HepG2 (cell line): Measurements from ENCODE around the gene STK10. TPM values are rescaled to one million over a fixed set of nuclear protein-coding genes. Genes with fewer than 3 reads are reported as not detected.

ENCODE experiments used
- ARID2 ChIP-seq: sonication (generic); formaldehyde crosslinking; IDR thresholded peaks from 2 replicates; pipeline ENCODE4 v1.8.1; 2022; ENCODE audit warnings: mild to moderate bottlenecking, missing genetic modification reagents, borderline replicate concordance
- CBX5 ChIP-seq: sonication (generic); formaldehyde crosslinking; IDR thresholded peaks from 2 replicates; pipeline ENCODE4 v1.4.0; 2020; ENCODE audit warnings: missing genetic modification reagents, borderline replicate concordance
- HNRNPK ChIP-seq: fragments of 200-400 bp; formaldehyde crosslinking; IDR thresholded peaks from 2 replicates; pipeline ENCODE4 v1.6.1; 2018; ENCODE audit warnings: low read length, low read depth, moderate library complexity, mild to moderate bottlenecking; ENCODE audit not compliant: poor library complexity, severe bottlenecking
- MIXL1 ChIP-seq: IDR thresholded peaks from 2 replicates; pipeline ENCODE4 v1.6.1; 2016
- NFIB ChIP-seq: sonication (generic); formaldehyde crosslinking; IDR thresholded peaks from 2 replicates; pipeline ENCODE4 v1.9.0; 2021; ENCODE audit warnings: missing genetic modification reagents, mild to moderate bottlenecking, borderline replicate concordance
- NR1H2 ChIP-seq: sonication (generic); formaldehyde crosslinking; IDR thresholded peaks from 2 replicates; pipeline ENCODE4 v1.8.1; 2022; ENCODE audit warnings: low read depth, missing genetic modification reagents, borderline replicate concordance
- PHF21A ChIP-seq: sonication (generic); formaldehyde crosslinking; IDR thresholded peaks from 2 replicates; pipeline ENCODE4 v1.5.0; 2020; ENCODE audit warnings: mild to moderate bottlenecking, missing genetic modification reagents
- SIN3A ChIP-seq: IDR thresholded peaks from 2 replicates; pipeline ENCODE4 v1.6.1; 2011; ENCODE audit warnings: low read depth, mild to moderate bottlenecking, control low read depth, low read length, borderline replicate concordance
- SIX4 ChIP-seq: sonication (generic); formaldehyde crosslinking; IDR thresholded peaks from 2 replicates; pipeline ENCODE4 v1.4.0; 2020; ENCODE audit warnings: missing genetic modification reagents
- TBL1XR1 ChIP-seq: fragments of 150-350 bp; IDR thresholded peaks from 2 replicates; pipeline ENCODE4 v1.6.1; 2014; ENCODE audit warnings: borderline replicate concordance, low read length; ENCODE audit not compliant: partially characterized antibody
- ZMYM3 ChIP-seq: sonication (generic); formaldehyde crosslinking; IDR thresholded peaks from 2 replicates; pipeline ENCODE4 v1.5.1; 2020; ENCODE audit warnings: mild to moderate bottlenecking, missing genetic modification reagents
- ZNF343 ChIP-seq: sonication (generic); formaldehyde crosslinking; IDR thresholded peaks from 2 replicates; pipeline ENCODE4 v1.4.0; 2020; ENCODE audit warnings: mild to moderate bottlenecking, missing genetic modification reagents
- ZNF441 ChIP-seq: sonication (generic); formaldehyde crosslinking; IDR thresholded peaks from 2 replicates; pipeline ENCODE4 v1.7.0; 2021; ENCODE audit warnings: missing genetic modification reagents, borderline replicate concordance
- ZNF737 ChIP-seq: sonication (generic); formaldehyde crosslinking; IDR thresholded peaks from 2 replicates; pipeline ENCODE4 v1.5.0; 2020; ENCODE audit warnings: missing genetic modification reagents, mild to moderate bottlenecking, borderline replicate concordance
- ZNF878 ChIP-seq: sonication (generic); formaldehyde crosslinking; IDR thresholded peaks from 2 replicates; pipeline ENCODE4 v1.8.1; 2023; ENCODE audit warnings: mild to moderate bottlenecking, missing genetic modification reagents, moderate library complexity
- polyA plus RNA-seq, 8 experiments: library from polyadenylated mRNA; depleted of rRNA in 3 of 8; stranded (reverse) in 7 of 8; unstranded in 1 of 8; fragments of >200 nt; fragmentation: Illumina TruSeq in 4 of 8; extraction: Trizol in 4 of 8; gene quantifications; 2 replicates each; pipeline versions ENCODE4 v1.2.1 to v1.2.3, GENCODE V29; 2011 to 2016; ENCODE audit warnings: low read depth in 4 of 8, missing spikeins in 1 of 8, mixed read lengths in 1 of 8; ENCODE audit not compliant: insufficient read depth in 1 of 8
- total RNA-seq, 5 experiments: library from RNA; depleted of rRNA; stranded (reverse); fragments of >200 nt; fragmentation: Illumina TruSeq; extraction: Trizol; gene quantifications; 2 replicates each; pipeline ENCODE4 v1.2.3, GENCODE V29; 2016; ENCODE audit warnings: low read depth in 1 of 5
- TF ChIP-seq, protein P1 (sequence below): sonication (generic); formaldehyde crosslinking; IDR thresholded peaks from 2 replicates; pipeline ENCODE4 v1.8.1; 2023; ENCODE audit warnings: missing genetic modification reagents, inconsistent platforms, borderline replicate concordance
- TF ChIP-seq, protein P2 (sequence below): sonication (generic); formaldehyde crosslinking; IDR thresholded peaks from 2 replicates; pipeline ENCODE4 v1.8.0; 2022; ENCODE audit warnings: missing genetic modification reagents, mild to moderate bottlenecking, inconsistent platforms, borderline replicate concordance
- TF ChIP-seq, protein P3 (sequence below): sonication (generic); formaldehyde crosslinking; IDR thresholded peaks from 2 replicates; pipeline ENCODE4 v1.4.0; 2020; ENCODE audit warnings: missing genetic modification reagents
- TF ChIP-seq, protein P4 (sequence below): sonication (generic); formaldehyde crosslinking; IDR thresholded peaks from 2 replicates; pipeline ENCODE4 v1.4.0; 2020; ENCODE audit warnings: missing genetic modification reagents
- TF ChIP-seq, protein P5 (sequence below): sonication (generic); formaldehyde crosslinking; IDR thresholded peaks from 2 replicates; pipeline ENCODE4 v1.4.0; 2020; ENCODE audit warnings: low read depth, mild to moderate bottlenecking, missing genetic modification reagents
- TF ChIP-seq, protein P6 (sequence below): conservative IDR thresholded peaks from 2 replicates; pipeline ENCODE4 v1.6.1; 2018; ENCODE audit warnings: missing genetic modification reagents

STK10 gene
- total and polyA plus RNA-seq, 2 of the 13 experiments (the other 11 are each of a cell fraction or from before 2014, with no cell fraction given): 7.0 to 7.2 TPM

DNA sequence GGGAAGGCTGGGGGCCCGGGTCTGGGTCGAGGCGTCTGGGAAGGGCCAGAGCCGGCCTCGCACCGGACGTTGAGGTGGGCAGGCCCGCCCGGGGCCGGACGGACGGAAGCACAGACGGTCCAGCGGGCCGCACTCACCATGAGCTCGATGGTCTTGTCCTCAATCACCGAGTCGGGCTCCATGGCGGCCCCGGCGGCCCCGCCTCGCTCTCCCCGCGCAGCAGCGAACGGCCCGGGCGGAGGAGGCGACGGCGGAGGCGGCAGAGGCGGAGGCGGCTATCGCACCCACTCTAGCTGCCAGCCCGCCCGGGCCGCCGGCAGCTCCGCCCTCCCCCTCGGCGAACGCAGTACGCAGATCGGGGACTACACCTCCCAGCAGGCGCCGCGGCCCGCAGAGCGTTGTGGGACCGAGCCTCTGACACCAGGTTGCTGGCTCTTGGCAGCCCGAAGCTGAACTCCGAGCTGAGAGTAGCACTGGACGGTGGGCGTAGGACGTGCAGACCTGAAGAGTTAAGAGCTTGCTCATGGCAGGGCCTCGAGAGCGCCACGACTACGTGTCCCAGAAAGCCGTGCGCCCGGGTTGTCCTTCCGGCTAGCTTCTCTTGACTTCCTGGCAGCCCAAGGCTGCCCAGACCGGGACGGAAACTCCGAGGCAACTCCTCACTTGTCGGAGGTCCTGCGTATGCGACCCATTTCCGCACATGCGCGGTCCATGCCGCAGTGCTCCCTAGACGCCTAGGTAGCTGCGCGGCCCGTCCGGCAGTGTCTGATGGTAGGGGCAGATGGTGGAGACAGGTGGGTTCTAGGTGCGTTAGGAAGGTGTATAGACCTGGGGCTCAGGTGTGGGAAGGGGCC is 181.5 kb downstream of the STK10 start, which contains the start of gene FBXW11 (continued):
- no peak; the same call in 1 of the 2 replicates for TF ChIP-seq ZNF343
- TF ChIP-seq, protein P1, sequence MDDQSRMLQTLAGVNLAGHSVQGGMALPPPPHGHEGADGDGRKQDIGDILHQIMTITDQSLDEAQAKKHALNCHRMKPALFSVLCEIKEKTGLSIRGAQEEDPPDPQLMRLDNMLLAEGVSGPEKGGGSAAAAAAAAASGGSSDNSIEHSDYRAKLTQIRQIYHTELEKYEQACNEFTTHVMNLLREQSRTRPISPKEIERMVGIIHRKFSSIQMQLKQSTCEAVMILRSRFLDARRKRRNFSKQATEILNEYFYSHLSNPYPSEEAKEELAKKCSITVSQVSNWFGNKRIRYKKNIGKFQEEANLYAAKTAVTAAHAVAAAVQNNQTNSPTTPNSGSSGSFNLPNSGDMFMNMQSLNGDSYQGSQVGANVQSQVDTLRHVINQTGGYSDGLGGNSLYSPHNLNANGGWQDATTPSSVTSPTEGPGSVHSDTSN (CRISPR knock-in tag): no peak
- TF ChIP-seq, protein P2, sequence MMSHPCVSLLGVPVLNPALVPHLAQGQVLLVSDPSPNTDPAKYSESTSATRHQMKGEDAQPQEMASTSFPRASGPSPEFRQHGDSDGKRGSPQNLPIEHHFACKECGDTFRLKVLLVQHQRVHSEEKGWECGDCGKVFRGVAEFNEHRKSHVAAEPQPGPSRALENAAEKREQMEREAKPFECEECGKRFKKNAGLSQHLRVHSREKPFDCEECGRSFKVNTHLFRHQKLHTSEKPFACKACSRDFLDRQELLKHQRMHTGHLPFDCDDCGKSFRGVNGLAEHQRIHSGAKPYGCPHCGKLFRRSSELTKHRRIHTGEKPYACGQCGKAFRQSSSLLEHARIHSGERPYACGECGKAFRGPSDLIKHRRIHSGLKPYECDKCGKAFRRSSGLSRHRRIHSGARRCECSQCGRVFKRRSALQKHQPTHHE: no peak
- peak; percentile 64; the same call in 1 of the 2 replicates for TF ChIP-seq ZNF441 (CRISPR knock-in tag)
- TF ChIP-seq ZNF737 (CRISPR knock-in tag): no peak
- no peak for TF ChIP-seq ZMYM3
- TF ChIP-seq, protein P3, sequence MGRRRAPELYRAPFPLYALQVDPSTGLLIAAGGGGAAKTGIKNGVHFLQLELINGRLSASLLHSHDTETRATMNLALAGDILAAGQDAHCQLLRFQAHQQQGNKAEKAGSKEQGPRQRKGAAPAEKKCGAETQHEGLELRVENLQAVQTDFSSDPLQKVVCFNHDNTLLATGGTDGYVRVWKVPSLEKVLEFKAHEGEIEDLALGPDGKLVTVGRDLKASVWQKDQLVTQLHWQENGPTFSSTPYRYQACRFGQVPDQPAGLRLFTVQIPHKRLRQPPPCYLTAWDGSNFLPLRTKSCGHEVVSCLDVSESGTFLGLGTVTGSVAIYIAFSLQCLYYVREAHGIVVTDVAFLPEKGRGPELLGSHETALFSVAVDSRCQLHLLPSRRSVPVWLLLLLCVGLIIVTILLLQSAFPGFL: no peak
- TF ChIP-seq, protein P4, sequence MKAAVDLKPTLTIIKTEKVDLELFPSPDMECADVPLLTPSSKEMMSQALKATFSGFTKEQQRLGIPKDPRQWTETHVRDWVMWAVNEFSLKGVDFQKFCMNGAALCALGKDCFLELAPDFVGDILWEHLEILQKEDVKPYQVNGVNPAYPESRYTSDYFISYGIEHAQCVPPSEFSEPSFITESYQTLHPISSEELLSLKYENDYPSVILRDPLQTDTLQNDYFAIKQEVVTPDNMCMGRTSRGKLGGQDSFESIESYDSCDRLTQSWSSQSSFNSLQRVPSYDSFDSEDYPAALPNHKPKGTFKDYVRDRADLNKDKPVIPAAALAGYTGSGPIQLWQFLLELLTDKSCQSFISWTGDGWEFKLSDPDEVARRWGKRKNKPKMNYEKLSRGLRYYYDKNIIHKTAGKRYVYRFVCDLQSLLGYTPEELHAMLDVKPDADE (CRISPR knock-in tag): no peak
- TF ChIP-seq CBX5: 0 out of 2 replicates have a peak, but pooled peaks have one; percentile 47
- TF ChIP-seq SIN3A: 0 out of 2 replicates have a peak, but pooled peaks have one; percentile 30
- TF ChIP-seq TBL1XR1: no peak
- TF ChIP-seq HNRNPK: no peak
- no peak for TF ChIP-seq SIX4 (CRISPR knock-in tag)
- TF ChIP-seq PHF21A (CRISPR knock-in tag): peak; percentile 70
- no peak for TF ChIP-seq NFIB (CRISPR knock-in tag)
- TF ChIP-seq, protein P5, sequence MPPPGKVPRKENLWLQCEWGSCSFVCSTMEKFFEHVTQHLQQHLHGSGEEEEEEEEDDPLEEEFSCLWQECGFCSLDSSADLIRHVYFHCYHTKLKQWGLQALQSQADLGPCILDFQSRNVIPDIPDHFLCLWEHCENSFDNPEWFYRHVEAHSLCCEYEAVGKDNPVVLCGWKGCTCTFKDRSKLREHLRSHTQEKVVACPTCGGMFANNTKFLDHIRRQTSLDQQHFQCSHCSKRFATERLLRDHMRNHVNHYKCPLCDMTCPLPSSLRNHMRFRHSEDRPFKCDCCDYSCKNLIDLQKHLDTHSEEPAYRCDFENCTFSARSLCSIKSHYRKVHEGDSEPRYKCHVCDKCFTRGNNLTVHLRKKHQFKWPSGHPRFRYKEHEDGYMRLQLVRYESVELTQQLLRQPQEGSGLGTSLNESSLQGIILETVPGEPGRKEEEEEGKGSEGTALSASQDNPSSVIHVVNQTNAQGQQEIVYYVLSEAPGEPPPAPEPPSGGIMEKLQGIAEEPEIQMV (CRISPR knock-in tag): peak; percentile 43; the same call in 1 of the 2 replicates
- TF ChIP-seq MIXL1 (CRISPR knock-in tag): peak; percentile 12; the same call in 1 of the 2 replicates
- peak; percentile 82; the same call in 1 of the 2 replicates for TF ChIP-seq NR1H2
- no peak for TF ChIP-seq ZNF878 (CRISPR knock-in tag)
- TF ChIP-seq ARID2 (CRISPR knock-in tag): no peak
- TF ChIP-seq, protein P6, sequence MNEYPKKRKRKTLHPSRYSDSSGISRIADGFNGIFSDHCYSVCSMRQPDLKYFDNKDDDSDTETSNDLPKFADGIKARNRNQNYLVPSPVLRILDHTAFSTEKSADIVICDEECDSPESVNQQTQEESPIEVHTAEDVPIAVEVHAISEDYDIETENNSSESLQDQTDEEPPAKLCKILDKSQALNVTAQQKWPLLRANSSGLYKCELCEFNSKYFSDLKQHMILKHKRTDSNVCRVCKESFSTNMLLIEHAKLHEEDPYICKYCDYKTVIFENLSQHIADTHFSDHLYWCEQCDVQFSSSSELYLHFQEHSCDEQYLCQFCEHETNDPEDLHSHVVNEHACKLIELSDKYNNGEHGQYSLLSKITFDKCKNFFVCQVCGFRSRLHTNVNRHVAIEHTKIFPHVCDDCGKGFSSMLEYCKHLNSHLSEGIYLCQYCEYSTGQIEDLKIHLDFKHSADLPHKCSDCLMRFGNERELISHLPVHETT (CRISPR knock-in tag): no peak; the same call in none of the 2 replicates
